Activated B cell treated with CpG ODN at 0.5 μM for 24 hours (primary cell): ENCODE measurements around the gene BOLL. TPM values are rescaled to one million over a fixed set of nuclear protein-coding genes. Genes with fewer than 3 reads are reported as not detected.
"Not testable (repeated sequence)": the region's sequence is repeated elsewhere in the genome, so short reads cannot be mapped to it uniquely, and the experiment has no call there.

Experiments
- ATAC-seq: fragments of 200-7000 bp; cut with Tn5 transposase; one replicate; pipeline ENCODE4 v1.10.0; 2021; ENCODE audit warnings: low read depth, mild to moderate bottlenecking, moderate library complexity
- CTCF ChIA-PET: fragments of 350-600 bp; sonication (Branson Sonifier 250); formaldehyde crosslinking; loops from one replicate; lab custom pipeline; 2021; ENCODE audit warnings: antibody characterized with exemption; lab: Charles Lee
- POLR2A ChIA-PET: fragments of 350-600 bp; sonication (Branson Sonifier 250); formaldehyde crosslinking; loops from one replicate; lab custom pipeline; 2021; ENCODE audit warnings: antibody characterized with exemption; lab: Charles Lee
- DNase-seq: peaks from one replicate; pipeline ENCODE4 v3.0.0; 2022
- H3K27ac Mint-ChIP-seq: one replicate; pipeline ENCODE4 v1.8.0; 2020; ENCODE audit warnings: mixed read lengths
- H3K27me3 Mint-ChIP-seq: one replicate; pipeline ENCODE4 v1.8.0; 2021; ENCODE audit warnings: mixed read lengths
- H3K36me3 Mint-ChIP-seq: one replicate; pipeline ENCODE4 v1.8.0; 2021; ENCODE audit warnings: low read depth, mixed read lengths
- H3K4me1 Mint-ChIP-seq: one replicate; pipeline ENCODE4 v1.8.0; 2021; ENCODE audit warnings: mixed read lengths
- H3K4me3 Mint-ChIP-seq: one replicate; pipeline ENCODE4 v1.8.0; 2020; ENCODE audit warnings: mild to moderate bottlenecking, mixed read lengths
- H3K9me3 Mint-ChIP-seq: one replicate; pipeline ENCODE4 v1.8.0; 2020; ENCODE audit warnings: mixed read lengths
- intact Hi-C: fragments of 100-400 bp; cut with micrococcal nuclease; formaldehyde crosslinking; loops from one replicate; pipeline ENCODE4 v1.15.1; 2024
- total RNA-seq: library from RNA; stranded (reverse); gene quantifications from 2 replicates; pipeline ENCODE4 v1.2.3, GENCODE V29; 2022
- TF ChIP-seq, protein P1 (sequence below): fragments of 200-600 bp; IDR thresholded peaks from one replicate; pipeline ENCODE4 v1.8.0; 2022; ENCODE audit warnings: antibody characterized with exemption, mild to moderate bottlenecking

Gene BOLL
- total RNA-seq, 1 donor from 2014 or later, result not detected

DNA sequence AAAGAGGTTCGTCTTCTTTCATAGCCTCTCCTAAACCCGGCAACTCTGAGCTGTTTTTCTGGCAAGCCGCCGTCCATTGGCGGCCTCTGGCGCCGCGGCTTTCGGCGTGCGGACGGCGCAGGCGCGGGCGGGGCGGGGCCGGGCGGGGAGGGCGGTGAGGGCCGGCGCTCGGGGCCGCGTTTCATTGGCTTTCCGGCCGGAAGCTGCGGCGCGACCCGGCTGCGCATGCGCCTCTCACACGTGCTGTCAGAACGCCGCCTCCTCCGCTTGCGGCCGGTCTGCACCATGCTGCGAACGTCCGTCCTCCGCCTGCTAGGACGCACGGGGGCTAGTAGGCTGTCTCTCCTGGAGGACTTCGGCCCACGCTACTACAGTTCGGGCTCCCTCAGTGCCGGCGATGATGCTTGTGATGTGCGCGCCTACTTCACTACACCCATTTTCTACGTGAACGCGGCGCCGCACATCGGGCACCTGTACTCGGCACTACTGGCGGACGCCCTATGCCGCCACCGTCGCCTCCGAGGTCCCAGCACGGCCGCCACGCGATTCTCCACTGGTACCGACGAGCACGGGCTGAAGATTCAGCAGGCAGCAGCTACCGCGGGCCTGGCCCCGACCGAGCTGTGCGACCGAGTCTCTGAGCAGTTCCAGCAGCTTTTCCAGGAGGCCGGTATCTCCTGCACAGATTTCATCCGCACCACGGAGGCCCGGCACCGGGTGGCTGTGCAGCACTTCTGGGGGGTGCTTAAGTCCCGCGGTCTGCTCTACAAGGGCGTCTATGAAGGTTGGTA is 79.8 kb downstream of the BOLL start, which contains the start of gene MARS2:
Gene MARS2, plus strand, starts transcription at position 249 of the 791 bp plus-strand sequence. Its CDS starts 37 bp downstream, at position 286.
- peaks cover 14% of the 10 kb centered on the region for H3K27me3 Mint-ChIP-seq
- H3K27ac Mint-ChIP-seq, result peak within 1 kb of the TSS; percentile 89
- intact Hi-C loops, result loop anchor here (1.0 to 10.0 kb wide), 7 partner anchors 190 to 1066 kb away; partner anchors contain the start of genes CCDC150, COQ10B, GTF3C3 and HSPD1
- H3K4me3 Mint-ChIP-seq, result peak within 1 kb of the TSS; percentile 89
- DNase-seq (peak; percentile 89), ATAC-seq (peak; percentile 92)
- TF ChIP-seq, protein P1, sequence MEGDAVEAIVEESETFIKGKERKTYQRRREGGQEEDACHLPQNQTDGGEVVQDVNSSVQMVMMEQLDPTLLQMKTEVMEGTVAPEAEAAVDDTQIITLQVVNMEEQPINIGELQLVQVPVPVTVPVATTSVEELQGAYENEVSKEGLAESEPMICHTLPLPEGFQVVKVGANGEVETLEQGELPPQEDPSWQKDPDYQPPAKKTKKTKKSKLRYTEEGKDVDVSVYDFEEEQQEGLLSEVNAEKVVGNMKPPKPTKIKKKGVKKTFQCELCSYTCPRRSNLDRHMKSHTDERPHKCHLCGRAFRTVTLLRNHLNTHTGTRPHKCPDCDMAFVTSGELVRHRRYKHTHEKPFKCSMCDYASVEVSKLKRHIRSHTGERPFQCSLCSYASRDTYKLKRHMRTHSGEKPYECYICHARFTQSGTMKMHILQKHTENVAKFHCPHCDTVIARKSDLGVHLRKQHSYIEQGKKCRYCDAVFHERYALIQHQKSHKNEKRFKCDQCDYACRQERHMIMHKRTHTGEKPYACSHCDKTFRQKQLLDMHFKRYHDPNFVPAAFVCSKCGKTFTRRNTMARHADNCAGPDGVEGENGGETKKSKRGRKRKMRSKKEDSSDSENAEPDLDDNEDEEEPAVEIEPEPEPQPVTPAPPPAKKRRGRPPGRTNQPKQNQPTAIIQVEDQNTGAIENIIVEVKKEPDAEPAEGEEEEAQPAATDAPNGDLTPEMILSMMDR, result no peak
- H3K4me1 Mint-ChIP-seq, result peaks cover 41% of the 10 kb centered on the region
- H3K9me3 Mint-ChIP-seq, result no peaks in the 10 kb centered on the region
- ChIA-PET POLR2A (interaction anchor here (1.1 to 2.5 kb wide), 6 partner anchors 189 to 905 kb away, joined by 4 to 10 read pairs (median 6); partner anchors contain the start of genes COQ10B, GTF3C3, HSPD1 and HSPE1), CTCF (interaction anchor here (1.7 to 2.4 kb wide), 2 partner anchors 10 to 591 kb away, joined by 4 to 14 read pairs; no protein-coding TSS in a partner anchor)
- peaks cover 18% of the 10 kb centered on the region for H3K36me3 Mint-ChIP-seq

DNA sequence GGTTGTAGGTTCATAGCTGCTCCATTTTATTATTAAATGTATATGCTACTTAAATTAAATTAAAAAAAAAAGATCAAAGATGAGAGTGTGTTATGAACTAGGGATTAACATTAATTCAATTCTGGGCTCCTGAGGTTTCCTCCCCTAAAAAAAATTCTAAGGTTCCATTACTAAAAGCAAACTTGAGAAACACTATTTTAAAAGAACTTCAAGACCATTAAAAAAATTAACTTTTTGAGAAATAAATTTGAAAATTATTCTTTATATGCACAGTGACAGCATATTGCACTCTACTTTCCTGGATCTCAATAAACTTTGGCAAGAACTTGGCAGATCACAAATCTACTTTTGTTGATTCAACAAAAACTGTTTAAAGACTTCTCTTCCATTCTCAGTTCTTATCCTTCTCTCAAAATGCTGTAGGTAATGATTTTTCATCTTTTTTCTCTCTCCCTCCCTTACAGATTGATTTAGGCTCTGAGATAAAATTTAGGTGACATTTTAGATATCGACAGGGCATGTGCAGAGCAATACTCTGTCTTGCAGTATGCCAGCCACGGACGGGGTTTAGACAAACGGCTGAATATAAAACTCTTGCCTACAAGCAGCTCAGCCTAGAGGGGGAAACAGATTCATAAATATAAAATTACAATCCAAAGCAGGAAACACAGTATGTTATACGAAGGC is 80.5 kb downstream of the BOLL start:
- TF ChIP-seq, protein P1, result no peak
- intact Hi-C loops, result loop anchor here (1.0 to 10.0 kb wide), 7 partner anchors 189 to 1065 kb away; partner anchors contain the start of genes CCDC150, COQ10B, GTF3C3 and HSPD1
- POLR2A ChIA-PET, result interaction anchor here (1.1 to 2.5 kb wide), 5 partner anchors 189 to 905 kb away, joined by 5 to 10 read pairs (median 6); partner anchors contain the start of genes COQ10B, GTF3C3, HSPD1 and HSPE1
- Mint-ChIP-seq H3K4me1 (peaks cover 33% of the 10 kb centered on the region), H3K27me3 (peaks cover 14% of the 10 kb centered on the region), H3K4me3 (peak overlapping the region; percentile 89), H3K27ac (peak overlapping the region; percentile 89), H3K9me3 (no peaks in the 10 kb centered on the region), H3K36me3 (peaks cover 14% of the 10 kb centered on the region)
- no peak for DNase-seq
- CTCF ChIA-PET, result no interaction called here
- peak; percentile 41 for ATAC-seq

DNA sequence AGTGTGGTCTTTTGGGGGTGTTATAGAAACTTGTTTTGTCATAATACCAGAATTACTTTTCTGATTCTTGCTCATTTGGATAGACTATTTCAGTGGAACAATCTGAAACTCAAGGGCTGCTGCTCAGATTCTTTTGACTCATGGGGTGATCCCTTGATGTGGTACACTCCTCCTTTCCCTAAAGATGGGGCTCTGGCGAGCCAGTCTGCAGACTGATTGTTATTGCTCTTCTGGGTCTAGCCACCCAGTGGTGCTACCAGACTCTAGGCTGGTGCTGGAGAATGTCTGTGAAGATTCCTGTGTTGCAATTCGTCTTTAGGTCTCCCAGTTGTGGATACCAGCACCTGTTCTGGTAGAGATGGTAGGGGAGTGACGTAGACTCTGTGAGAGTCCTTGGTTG is 84.2 kb downstream of the BOLL start:
- POLR2A ChIA-PET, result no interaction called here
- DNase-seq, result no peak
- peaks cover 2% of the 10 kb centered on the region for H3K36me3 Mint-ChIP-seq
- CTCF ChIA-PET, result no interaction called here
- H3K9me3 Mint-ChIP-seq, result no peaks in the 10 kb centered on the region
- H3K27ac Mint-ChIP-seq, result no peak overlapping the region
- intact Hi-C loops, result loop anchor here (10.0 kb wide), 1 partner anchor 906 kb away; the partner anchor contains the start of gene GTF3C3
- TF ChIP-seq, protein P1, result no peak
- no peak for ATAC-seq
- peaks cover 14% of the 10 kb centered on the region for H3K27me3 Mint-ChIP-seq
- peaks cover 3% of the 10 kb centered on the region for H3K4me1 Mint-ChIP-seq
- no peak overlapping the region for H3K4me3 Mint-ChIP-seq

DNA sequence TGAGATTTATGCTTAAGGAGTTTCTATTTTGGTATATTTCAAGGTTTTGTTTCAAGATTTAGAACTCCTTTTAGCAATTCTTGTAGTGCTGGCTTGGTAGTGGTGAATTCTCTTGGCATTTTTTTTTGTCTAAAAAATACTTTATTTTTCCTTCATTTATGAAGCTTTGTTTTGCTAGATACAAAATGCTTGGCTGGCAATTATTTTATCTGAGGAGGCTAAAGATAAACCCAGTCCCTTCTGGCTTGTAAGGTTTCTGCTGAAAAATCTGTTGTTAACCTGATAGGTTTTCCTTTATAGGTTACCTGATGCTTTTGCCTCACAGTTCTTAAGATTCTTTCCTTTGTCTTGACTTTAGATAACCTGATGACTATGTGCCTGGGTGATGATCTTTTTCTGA is 85.4 kb downstream of the BOLL start:
- ATAC-seq, CTCF ChIA-PET, H3K36me3 Mint-ChIP-seq, H3K4me1 Mint-ChIP-seq, DNase-seq, H3K4me3 Mint-ChIP-seq, H3K27ac Mint-ChIP-seq, POLR2A ChIA-PET, H3K9me3 Mint-ChIP-seq: not testable (repeated sequence)
- intact Hi-C loops, result loop anchor here (10.0 kb wide), 1 partner anchor 905 kb away; the partner anchor contains the start of gene GTF3C3
- peaks cover 15% of the 10 kb centered on the region for H3K27me3 Mint-ChIP-seq

DNA sequence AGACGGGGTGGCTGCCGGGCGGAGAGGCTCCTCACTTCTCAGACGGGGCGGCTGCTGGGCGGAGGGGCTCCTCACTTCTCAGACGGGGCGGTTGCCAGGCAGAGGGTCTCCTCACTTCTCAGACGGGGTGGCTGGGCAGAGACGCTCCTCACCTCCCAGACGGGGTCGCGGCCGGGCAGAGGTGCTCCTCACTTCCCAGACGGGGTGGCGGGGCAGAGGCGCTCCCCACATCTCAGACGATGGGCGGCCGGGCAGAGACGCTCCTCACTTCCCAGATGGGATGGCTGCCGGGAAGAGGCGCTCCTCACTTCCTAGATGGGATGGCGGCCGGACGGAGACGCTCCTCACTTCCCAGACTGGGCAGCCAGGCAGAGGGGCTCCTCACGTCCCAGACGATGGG is 88.5 kb downstream of the BOLL start:
- H3K4me1 Mint-ChIP-seq, CTCF ChIA-PET, H3K27me3 Mint-ChIP-seq, H3K4me3 Mint-ChIP-seq, intact Hi-C loops, H3K27ac Mint-ChIP-seq, POLR2A ChIA-PET, DNase-seq, ATAC-seq, H3K36me3 Mint-ChIP-seq, H3K9me3 Mint-ChIP-seq: not testable (repeated sequence)

DNA sequence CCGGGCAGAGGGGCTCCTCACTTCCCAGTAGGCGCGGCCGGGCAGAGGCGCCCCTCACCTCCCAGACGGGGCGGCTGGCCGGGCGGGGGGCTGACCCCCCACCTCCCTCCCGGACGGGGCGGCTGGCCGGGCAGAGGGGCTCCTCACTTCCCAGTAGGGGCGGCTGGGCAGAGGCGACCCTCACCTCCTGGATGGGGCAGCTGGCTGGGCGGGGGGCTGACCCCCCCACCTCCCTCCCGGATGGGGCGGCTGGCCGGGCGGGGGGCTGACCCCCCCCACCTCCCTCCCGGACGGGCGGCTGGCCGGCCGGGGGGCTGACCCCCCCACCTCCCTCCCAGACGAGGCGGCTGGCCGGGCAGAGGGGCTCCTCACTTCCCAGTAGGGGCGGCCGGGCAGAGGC is 89.1 kb downstream of the BOLL start:
- CTCF ChIA-PET, H3K36me3 Mint-ChIP-seq, H3K4me3 Mint-ChIP-seq, DNase-seq, POLR2A ChIA-PET, intact Hi-C loops, H3K27ac Mint-ChIP-seq, H3K4me1 Mint-ChIP-seq, H3K27me3 Mint-ChIP-seq, ATAC-seq, H3K9me3 Mint-ChIP-seq: not testable (repeated sequence)

DNA sequence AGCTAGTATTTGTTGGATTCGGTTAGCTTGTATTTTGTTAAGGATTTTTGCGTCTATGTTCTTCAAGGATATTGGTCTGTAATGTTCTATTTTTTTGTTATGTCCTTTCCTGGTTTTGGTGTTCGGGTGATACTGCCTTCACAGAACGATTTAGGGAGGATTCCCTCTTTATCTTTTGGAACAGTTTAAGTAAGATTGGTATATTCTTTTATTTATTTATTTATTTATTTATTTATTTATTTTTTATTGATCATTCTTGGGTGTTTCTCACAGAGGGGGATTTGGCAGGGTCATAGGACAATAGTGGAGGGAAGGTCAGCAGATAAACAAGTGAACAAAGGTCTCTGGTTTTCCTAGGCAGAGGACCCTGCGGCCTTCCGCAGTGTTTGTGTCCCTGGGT is 89.9 kb downstream of the BOLL start:
- H3K27me3 Mint-ChIP-seq, H3K4me3 Mint-ChIP-seq, ATAC-seq, H3K9me3 Mint-ChIP-seq, H3K27ac Mint-ChIP-seq, intact Hi-C loops, DNase-seq, CTCF ChIA-PET, H3K4me1 Mint-ChIP-seq, H3K36me3 Mint-ChIP-seq, POLR2A ChIA-PET: not testable (repeated sequence)
